ENCODE data around the gene TTC7B.

Gene TTC7B

DNA sequence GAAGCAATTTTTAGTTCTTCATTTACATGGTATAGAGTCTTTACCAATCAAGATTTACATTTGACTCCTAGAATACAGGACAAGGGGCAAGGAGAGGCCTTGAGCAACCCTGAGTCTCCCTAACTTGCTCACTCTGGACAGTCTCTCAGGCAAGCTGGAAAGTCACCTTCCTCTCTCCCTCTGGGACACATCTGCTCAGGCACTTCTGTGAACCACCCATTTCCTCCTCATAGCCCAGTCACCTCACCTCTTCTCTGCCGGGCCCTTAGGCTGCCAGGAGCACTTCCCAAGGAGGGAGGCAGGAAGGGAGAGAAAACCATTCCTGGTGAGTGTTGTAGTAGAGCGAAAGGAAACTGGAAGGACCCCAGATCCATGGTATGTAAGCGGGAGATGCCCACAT is 202.8 kb downstream of the TTC7B start:
- DNase-seq, result no peak

GRCh38 chr14:90612801-90613200 is 203.4 kb downstream of the TTC7B start:
- no peak for DNase-seq

DNA sequence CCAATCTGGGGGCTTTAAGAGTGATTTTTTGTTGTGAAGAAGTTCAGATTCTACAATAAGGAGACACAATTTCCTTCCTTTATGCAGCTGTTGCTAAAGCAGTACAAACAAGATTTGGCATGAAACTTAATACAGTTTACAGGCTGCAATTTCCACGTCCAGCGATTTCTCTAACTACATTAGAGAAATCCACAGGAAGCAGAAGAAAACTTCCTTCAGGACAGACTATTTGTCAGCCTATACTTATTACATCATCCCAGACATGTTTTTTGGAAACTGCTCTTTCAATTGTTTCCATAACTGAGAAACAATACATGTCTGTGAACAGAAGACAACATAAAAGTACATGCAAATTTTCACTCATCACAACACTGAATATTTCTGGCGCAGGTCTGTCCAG is 204.3 kb downstream of the TTC7B start:
- DNase-seq, result peak in 1 of 2 donors; percentile 10

- DNase-seq, result no peak
Measured at GRCh38 chr14:90611501-90611900, 204.7 kb downstream of the TTC7B start.

DNA sequence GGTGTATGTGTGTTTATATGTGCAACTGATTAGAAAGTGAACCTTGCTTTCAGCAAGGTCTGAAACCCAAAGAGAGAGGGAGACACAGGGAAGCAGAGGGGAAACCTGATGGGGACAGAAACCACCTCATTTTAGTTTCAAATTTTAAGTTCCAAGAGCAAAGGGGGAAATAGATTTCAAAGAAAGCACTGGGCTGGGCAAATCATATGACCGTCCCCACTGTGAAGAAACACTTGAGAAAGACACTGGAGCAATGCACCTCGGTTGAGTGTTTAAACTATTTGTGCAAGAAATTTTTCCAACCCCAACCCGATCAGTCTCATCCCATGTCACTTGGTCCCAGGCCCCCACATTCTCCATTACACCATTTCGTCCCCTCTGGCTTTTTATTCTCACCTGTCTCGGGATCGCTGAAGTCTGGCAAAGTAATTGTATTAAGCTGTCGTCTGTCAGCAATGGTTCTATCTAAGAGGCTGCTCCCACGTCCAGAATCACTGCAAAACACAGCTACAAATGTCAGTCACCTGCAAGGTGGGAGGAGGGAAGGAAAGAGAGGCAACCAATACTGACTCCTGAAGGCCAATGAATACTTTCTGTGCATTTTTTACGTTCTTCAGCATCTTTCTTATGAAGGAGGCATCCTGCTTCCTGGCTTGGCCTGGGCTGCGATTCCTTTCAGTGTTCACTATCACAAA is 205.7 kb downstream of the TTC7B start:
- peak; percentile 68 to 78 for DNase-seq

DNA sequence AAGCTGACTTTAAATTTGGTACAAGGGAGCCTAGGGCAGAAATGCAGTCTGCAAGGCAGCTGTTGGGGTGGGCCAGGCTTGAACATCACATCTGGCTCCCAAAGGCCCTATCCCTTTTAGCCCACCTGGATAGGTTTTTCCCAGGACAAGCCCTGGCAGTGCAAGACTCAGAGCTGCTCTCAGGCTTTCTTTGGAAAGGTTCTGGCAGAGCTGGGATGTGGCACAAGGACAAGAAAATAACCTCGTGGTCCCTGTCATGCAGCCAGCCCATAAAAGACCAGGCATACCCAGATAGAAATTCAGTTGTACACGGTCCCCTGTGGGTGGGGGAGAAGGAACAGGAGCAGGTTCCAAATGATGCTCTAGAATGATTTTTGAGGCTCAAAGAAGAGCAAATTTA is 206.9 kb downstream of the TTC7B start:
- no peak for DNase-seq

GRCh38 chr14:90608929-90609341 is 207.3 kb downstream of the TTC7B start:
- peak; percentile 36 to 51 for DNase-seq

GRCh38 chr14:90608281-90608680 is 207.9 kb downstream of the TTC7B start:
- peak in 1 of 2 donors; percentile 37 for DNase-seq

- DNase-seq, result no peak
Measured at GRCh38 chr14:90607141-90607540, 209.1 kb downstream of the TTC7B start.

DNA sequence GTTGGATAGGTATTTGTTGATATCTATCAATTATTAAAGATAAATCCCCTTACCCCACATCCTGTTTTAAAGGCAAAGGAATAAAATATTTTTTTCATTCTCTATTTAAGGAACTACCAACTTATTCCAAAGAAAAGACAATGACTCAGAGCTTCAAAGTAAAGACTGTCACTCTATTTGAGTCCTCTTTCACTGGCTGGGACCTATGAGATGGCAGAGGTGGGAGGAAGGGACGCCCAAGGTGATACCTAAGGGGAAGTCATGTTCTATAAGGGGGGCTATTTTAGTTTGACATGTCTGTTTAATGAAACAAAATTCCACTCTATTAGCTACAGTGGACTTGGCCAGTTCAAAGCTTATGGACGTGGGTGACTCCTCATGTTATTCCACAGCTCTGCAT is 209.8 kb downstream of the TTC7B start:
- DNase-seq, result no peak

GRCh38 chr14:90605430-90605829 is 210.8 kb downstream of the TTC7B start:
- no peak for DNase-seq

- no peak for DNase-seq
Measured at GRCh38 chr14:90604356-90604755, 211.9 kb downstream of the TTC7B start.

GRCh38 chr14:90603841-90604240 is 212.4 kb downstream of the TTC7B start:
- DNase-seq, result no peak

- DNase-seq, result no peak
Measured at GRCh38 chr14:90603336-90603735, 212.9 kb downstream of the TTC7B start.

DNA sequence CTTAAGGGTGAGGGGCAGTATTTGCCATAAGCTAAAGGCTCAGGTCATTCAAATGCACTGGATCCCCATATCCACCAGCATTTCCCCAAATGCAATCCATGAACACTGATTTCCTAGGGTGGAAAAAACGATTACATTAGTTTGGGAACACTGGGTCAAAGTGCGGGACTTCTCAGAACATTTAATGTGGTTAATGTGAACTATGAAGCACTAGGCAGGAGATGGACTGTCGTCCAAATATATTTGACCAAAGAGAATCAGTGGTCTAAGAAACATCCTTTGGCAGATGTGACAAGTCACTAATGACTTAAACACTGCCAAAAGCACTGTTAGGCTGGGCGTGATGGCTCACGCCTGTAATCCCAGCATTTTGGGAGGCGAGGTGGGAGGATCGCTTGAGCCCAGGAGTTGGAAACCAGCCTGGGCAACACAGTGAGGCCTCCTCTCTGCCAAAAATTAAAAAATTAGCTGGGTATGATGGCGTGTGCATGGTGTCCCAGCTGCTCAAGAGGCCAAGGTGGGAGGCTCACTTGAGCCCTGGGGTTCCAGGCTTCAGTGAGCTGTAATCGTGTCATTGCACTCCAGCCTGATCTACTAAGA is 214.0 kb downstream of the TTC7B start:
- no peak for DNase-seq

- DNase-seq, result no peak
Measured at GRCh38 chr14:90601563-90601962, 214.7 kb downstream of the TTC7B start.

GRCh38 chr14:90600619-90601018 is 215.6 kb downstream of the TTC7B start:
- no peak for DNase-seq

GRCh38 chr14:90599748-90600507 is 216.3 kb downstream of the TTC7B start:
- DNase-seq, result peak; percentile 5 to 36

GRCh38 chr14:90599339-90599738 is 216.9 kb downstream of the TTC7B start:
- no peak for DNase-seq

DNA sequence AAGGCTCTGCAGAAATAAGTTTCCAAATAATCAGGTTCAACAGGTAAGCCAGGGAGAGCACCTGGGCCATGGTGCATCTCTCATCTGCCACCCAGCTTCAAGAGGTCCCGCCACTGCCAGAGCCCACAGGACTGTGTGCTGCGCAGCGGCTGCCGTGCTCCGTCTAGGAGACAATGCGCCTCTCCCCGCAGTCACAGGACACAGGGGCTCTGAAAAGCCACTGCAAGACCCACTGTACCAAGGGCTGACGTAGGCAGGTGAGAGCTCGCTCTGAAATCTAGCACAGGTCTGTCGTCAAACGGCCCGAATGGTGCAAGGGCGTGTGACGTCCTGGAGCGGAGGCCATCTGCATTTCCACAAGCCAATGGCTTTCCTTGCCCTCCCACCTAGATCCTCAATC is 218.3 kb downstream of the TTC7B start:
- no peak for DNase-seq

DNA sequence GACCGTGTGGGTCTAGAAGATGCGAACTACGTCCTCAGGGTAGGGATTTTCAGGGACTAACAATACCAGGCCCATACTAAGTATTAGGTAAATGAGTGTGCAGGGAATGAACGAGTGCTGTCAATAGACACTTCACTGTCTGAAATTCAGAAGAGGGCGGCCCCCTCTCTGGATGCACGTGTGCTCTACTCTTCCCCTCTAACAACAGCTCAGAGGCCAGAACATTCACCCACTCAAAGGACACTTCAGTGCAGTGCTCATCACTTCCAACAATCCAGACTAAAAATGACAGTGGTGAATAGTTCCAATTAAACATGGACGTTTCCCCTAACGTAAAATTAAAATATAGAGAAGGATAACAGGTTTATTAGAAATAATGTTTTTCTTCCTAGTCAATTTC is 219.5 kb downstream of the TTC7B start:
- no peak for DNase-seq

- no peak for DNase-seq
Measured at GRCh38 chr14:90593254-90594040, 222.8 kb downstream of the TTC7B start.

DNA sequence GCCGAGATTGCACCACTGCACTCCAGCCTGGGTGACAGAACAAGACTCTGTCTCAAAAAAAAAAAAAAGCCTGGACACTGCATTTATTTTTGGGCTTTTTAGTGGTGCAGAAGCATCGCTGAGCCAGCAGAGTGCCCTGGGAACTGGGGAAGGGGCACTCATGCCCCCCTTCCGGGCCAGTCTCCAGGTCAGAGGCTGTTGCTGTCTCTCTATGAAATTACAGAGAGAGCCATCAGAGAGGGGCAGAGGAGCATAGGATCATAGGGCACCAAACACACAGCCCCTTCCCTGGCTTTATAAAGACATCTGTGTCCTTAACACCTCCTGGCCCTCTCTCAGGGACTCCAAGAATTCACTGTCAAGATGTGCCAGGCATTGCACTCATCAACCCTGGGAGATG is 223.6 kb downstream of the TTC7B start:
- DNase-seq, result no peak

All from inflammatory macrophage (primary cell).